Natural killer cell treated with Interleukin-12 subunit alpha and Interleukin-12 subunit beta and Interleukin-15 and Interleukin-18, amount 100 ng/mL, for 72 hours (primary cell): ENCODE measurements around the gene C17orf114.
"Not testable (repeated sequence)": the region's sequence is repeated elsewhere in the genome, so short reads cannot be mapped to it uniquely, and the experiment has no call there.

ENCODE experiments used
- ATAC-seq, 2 donors: fragments of 150-1000 bp; cut with Tn5 transposase in 1 of 2; sonication (Bioruptor Pico), chemical (Tn5 transposase) in 1 of 2; 2 replicates each; pipeline ENCODE4 v1.10.0; 2021
- DNase-seq: peaks from one replicate; pipeline ENCODE4 v3.0.0; 2022; ENCODE audit warnings: low spot score
- H3K27ac Mint-ChIP-seq, 2 donors: 1 replicate in 1 of 2; 2 replicates in 1 of 2; pipeline ENCODE4 v1.8.0; 2022; ENCODE audit warnings: mixed read lengths in 2 of 2, mild to moderate bottlenecking in 1 of 2, moderate library complexity in 1 of 2
- H3K27me3 Mint-ChIP-seq, 2 donors: 1 replicate in 1 of 2; 2 replicates in 1 of 2; pipeline ENCODE4 v1.8.0; 2022; ENCODE audit warnings: mixed read lengths in 2 of 2
- H3K36me3 Mint-ChIP-seq: one replicate; pipeline ENCODE4 v1.8.0; 2022; ENCODE audit warnings: mixed read lengths
- H3K4me1 Mint-ChIP-seq, 2 donors: 1 replicate in 1 of 2; 2 replicates in 1 of 2; pipeline ENCODE4 v1.8.0; 2022; ENCODE audit warnings: low read depth in 2 of 2, mixed read lengths in 2 of 2, mild to moderate bottlenecking in 1 of 2
- H3K4me3 Mint-ChIP-seq: one replicate; pipeline ENCODE4 v1.8.0; 2022; ENCODE audit warnings: mixed read lengths
- H3K9me3 Mint-ChIP-seq: 2 replicates; pipeline ENCODE4 v1.8.0; 2022; ENCODE audit warnings: mixed read lengths

Gene C17orf114

DNA sequence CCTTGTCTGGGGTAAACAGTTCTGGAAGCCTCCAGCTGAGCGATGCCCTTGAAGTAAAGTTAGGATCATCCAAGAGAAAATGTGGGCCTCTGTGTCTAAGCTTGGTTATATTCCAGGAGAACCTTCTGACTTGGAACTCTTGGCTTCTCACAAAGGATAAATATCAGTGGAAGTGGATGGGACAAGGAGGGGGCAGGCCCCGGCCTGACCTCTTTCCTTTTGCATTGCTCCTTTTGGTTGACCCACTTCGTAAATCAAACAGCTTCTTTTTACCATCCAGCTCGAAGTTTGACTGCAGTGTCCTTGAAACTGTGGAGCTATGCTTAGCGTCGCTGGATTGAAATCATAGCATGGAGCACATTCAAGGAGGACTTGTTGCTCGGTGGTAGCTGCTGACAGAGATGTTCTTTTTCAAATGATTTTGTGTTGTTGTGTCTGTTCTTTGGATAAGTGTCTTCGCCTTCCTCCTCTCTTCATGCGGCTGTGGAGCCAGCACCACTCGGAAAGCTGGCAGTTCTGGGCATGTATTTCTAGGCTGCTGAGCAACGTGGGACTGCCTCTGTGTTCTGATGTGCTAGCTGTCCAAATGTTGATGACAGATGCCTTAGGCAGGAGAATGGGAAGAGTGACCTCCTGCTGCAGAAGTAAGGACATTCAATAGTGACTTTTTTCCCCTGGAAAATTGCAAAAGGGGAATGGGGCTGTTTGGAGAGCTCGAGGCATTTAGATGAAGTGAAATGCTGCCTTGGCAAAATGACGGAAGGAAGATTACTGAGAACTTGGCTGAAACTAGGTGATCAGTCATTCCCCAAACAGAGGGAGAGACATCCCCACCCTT, 35.6 kb upstream of the C17orf114 start:
- Mint-ChIP-seq H3K9me3 (no peaks in the 10 kb centered on the region), H3K27me3 (no peaks in the 10 kb centered on the region), H3K27ac (no peak overlapping the region), H3K4me3 (no peak overlapping the region), H3K4me1 (peaks cover 53 to 61% of the 10 kb centered on the region in 2 donors), H3K36me3 (peaks cover 4% of the 10 kb centered on the region)
- ATAC-seq (no peak), DNase-seq (no peak)

DNA sequence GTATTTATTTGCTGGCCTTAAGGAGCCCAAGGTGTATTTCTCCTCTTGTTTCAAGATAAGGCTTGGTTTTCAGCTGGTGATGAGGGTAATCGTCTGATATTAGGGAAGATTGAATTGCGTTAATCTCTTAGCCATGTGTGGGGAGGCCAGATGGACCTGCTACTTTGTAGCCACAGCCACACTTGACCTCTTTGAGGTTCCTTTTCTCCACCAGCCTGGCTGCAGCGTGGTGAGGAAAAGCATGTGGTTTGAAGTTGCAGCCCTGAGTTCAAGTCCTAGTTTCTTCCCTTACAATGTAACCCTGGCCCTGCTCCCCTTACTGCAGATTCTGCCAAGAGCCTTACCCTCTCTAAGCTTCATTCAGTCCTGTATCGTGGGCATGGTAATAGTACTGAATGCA, 34.1 kb upstream of the C17orf114 start:
- peaks cover 51 to 57% of the 10 kb centered on the region in 2 donors for H3K4me1 Mint-ChIP-seq
- no peaks in the 10 kb centered on the region for H3K27me3 Mint-ChIP-seq
- peaks cover 4% of the 10 kb centered on the region for H3K36me3 Mint-ChIP-seq
- peak overlapping the region; percentile 33 for H3K4me3 Mint-ChIP-seq
- no peak for DNase-seq
- no peaks in the 10 kb centered on the region for H3K9me3 Mint-ChIP-seq
- ATAC-seq, result no peak
- H3K27ac Mint-ChIP-seq, result no peak overlapping the region

DNA sequence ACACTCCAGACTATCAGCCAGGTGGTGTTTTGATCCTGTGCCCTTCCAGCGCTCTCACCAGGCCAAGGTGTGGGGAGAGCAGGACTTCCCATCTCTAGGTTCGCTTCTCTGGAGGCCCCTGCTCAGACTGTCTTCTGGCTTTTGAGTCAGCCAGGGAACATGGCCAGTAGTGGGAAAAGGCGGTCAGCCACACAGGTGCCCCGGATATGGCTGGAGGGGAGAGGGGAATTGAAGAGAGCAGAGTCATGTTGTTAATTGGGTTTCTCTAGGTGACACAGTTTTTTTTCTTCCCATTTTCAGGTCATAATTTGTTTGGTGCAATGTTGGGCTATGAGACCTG, 32.5 kb upstream of the C17orf114 start:
- Mint-ChIP-seq H3K27me3 (no peaks in the 10 kb centered on the region), H3K4me3 (peak overlapping the region; percentile 95), H3K27ac (peak overlapping the region; percentile 72 to 88), H3K4me1 (peaks cover 36 to 42% of the 10 kb centered on the region in 2 donors), H3K36me3 (peaks cover 4% of the 10 kb centered on the region), H3K9me3 (no peaks in the 10 kb centered on the region)
- no peak for ATAC-seq
- no peak for DNase-seq

DNA sequence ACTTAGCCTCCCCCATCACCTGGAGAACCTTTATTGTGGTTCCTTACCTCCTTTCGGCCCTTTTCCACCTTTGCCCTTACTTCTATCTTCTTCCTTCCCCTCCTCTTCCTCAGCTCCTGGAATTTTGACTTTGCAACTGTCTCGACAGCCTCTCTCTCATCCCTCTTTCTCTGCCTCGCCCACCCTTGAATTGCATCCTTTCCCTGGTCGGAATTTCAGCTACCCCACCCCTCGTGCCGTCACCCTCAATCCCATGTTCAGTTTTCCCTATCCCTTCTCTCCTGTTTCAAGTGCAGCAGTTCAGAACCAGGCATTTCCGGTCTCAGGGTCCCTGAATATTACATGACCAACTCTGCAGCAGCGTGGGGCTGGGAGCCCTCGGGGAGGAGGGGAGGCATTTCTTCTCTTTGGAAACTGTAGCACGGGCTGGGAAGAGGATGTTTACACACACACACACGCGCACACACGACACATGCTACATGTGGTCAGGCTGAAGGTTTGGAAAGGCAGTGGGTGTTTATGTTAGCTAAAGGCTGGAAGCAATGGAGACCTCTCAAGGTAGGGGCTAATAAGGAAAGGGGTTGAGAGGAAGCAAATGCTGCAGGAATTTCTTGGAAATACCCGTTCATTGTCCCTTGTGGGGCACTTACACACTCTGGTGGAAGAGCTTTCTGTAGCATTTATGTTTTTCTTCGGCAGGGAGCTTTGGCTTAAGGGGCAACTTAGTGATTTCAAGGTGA, 32.0 kb upstream of the C17orf114 start:
- peak overlapping the region; percentile 95 for H3K4me3 Mint-ChIP-seq
- no peaks in the 10 kb centered on the region for H3K9me3 Mint-ChIP-seq
- no peaks in the 10 kb centered on the region for H3K27me3 Mint-ChIP-seq
- peaks cover 31 to 36% of the 10 kb centered on the region in 2 donors for H3K4me1 Mint-ChIP-seq
- peaks cover under 1% of the 10 kb centered on the region for H3K36me3 Mint-ChIP-seq
- H3K27ac Mint-ChIP-seq, result peak overlapping the region; percentile 72 to 88
- no peak for DNase-seq
- ATAC-seq, result no peak

DNA sequence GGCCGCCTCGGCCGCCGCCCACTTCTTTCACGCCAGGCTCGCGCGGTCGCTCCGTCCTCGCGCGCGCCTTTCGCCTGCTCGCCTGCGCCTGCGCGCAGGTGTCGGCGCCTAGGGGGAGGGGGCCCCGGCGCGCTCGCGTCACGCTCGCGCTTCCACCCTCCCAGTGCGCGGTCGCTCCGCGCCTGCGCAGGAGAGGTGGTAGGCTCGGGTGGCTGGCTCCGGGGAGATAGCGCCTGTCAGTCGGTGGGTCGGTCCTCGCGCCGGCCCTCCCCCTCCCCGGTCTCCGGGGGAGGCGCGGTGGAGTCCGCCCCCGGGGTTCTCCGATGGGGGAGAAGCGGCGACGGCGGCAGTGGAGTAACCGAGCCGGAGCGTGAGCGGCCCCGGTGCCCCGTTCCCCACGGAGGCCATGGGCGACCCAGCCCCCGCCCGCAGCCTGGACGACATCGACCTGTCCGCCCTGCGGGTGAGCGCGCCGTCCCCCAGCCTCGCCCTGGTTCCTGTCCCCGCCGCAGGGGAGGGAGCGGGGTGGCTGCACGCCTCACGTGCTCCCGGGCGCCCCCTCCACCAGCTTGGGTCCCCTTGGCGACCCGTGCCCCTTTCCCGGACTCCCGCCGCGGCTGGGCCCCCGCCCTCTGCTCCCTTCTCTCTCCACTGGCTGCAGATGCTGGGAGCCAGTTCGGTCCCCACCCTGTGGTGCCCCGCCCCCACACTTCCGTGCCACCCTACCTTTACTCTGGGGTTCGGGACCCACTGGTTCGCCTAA, 31.2 kb upstream of the C17orf114 start, which contains the start of gene MINK1:
TSS of gene MINK1 (plus strand) at position 163 of the 763 bp plus-strand sequence. CDS start at position 407, 244 bp downstream.
- Mint-ChIP-seq H3K27ac (peak within 1 kb of the TSS; percentile 82 to 88), H3K9me3 (no peaks in the 10 kb centered on the region), H3K4me3 (peak within 1 kb of the TSS; percentile 95), H3K27me3 (peaks cover 0 to 4% of the 10 kb centered on the region in 2 donors), H3K4me1 (peaks cover 28 to 34% of the 10 kb centered on the region in 2 donors), H3K36me3 (no peaks in the 10 kb centered on the region)
- peak; percentile 95 for DNase-seq
- ATAC-seq, result peak; percentile 95 to 97

DNA sequence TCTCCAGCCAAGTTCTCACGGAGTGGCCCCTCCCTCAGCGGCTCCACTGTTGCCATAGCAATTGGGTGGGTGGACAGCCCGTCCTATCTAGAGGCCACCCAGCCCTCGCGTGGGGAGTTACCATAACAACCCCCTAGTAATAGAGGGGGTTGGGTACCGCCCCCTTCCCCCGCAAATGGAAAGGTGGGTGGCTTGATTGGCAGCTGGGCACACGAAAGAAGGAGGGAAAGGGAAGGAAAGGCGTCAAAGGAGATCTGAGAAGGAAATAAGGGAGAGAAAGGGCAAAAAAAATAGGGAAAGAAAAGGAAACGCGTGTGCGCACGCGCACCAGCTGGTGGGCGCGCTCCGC, 30.7 kb upstream of the C17orf114 start:
- H3K4me3 Mint-ChIP-seq, result peak overlapping the region; percentile 90
- H3K4me1 Mint-ChIP-seq, result peaks cover 26 to 31% of the 10 kb centered on the region in 2 donors
- H3K9me3 Mint-ChIP-seq, H3K27me3 Mint-ChIP-seq, H3K36me3 Mint-ChIP-seq, DNase-seq: not testable (repeated sequence)
- peak; percentile 41 to 54 for ATAC-seq
- H3K27ac Mint-ChIP-seq, result peak overlapping the region; percentile 76 to 82

DNA sequence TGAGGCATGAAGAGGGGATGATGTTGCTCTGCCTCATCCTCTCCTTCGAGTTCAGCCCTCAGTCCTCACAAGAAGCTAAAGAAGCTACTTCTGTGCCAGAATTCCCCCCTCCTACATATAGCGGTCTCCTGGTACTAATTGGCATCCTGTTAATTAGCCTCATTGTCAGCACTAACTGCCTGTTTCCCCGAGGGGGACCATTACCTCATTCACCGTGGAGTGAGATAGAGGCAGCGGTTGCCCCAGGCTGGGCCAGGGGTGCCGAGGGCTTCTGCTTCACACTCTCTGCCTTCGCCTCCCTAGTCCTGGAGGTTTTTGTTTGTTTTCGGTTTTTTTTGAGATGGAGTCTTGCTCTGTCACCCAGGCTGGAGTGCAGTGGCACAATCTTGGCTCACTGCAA, 25.3 kb upstream of the C17orf114 start:
- DNase-seq (peak; percentile 53), ATAC-seq (peak in 1 of 2 donors; percentile 49)
- Mint-ChIP-seq H3K4me1 (no peaks in the 10 kb centered on the region), H3K4me3 (no peak overlapping the region), H3K36me3 (no peaks in the 10 kb centered on the region), H3K27me3 (peaks cover 0 to 6% of the 10 kb centered on the region in 2 donors), H3K9me3 (no peaks in the 10 kb centered on the region), H3K27ac (no peak overlapping the region)

DNA sequence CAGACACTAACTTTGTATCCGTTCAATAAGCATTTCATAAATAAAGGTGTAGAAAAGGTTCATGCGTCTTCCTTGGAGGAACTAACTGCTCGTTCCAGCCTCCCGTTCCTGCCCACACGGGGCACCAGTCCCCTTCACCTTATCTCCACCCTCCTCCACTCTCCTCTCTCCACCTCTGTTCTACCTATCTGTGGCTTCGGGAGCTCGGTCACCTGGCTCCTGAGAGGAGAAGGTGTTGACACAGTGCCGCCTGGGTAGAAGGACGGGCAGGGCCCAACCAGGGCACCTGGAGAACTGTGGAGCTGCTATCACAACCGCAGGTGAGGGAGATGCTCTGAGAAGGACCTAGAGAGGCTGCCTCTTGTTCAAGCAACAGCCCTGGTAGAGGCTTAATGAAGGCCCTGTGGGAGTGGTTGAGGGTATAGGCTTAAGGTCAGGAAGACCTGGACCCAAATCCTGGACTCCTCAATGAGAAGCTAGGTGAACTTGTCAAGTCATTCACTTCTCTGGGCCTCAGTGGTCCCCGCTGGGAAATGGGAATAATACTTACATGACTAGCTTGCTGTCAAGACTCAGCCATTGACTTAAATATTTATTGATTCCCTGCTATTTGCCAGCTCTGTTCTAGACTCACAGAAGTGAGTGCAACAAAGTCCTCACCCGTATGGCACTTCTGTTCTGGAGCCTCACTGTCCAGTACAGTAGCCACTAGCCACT, 21.4 kb upstream of the C17orf114 start:
- no peak overlapping the region for H3K4me3 Mint-ChIP-seq
- H3K36me3 Mint-ChIP-seq, result no peaks in the 10 kb centered on the region
- no peak overlapping the region for H3K27ac Mint-ChIP-seq
- peak; percentile 12 for DNase-seq
- no peak for ATAC-seq
- peaks cover 0 to 2% of the 10 kb centered on the region in 2 donors for H3K27me3 Mint-ChIP-seq
- no peaks in the 10 kb centered on the region for H3K4me1 Mint-ChIP-seq
- no peaks in the 10 kb centered on the region for H3K9me3 Mint-ChIP-seq

DNA sequence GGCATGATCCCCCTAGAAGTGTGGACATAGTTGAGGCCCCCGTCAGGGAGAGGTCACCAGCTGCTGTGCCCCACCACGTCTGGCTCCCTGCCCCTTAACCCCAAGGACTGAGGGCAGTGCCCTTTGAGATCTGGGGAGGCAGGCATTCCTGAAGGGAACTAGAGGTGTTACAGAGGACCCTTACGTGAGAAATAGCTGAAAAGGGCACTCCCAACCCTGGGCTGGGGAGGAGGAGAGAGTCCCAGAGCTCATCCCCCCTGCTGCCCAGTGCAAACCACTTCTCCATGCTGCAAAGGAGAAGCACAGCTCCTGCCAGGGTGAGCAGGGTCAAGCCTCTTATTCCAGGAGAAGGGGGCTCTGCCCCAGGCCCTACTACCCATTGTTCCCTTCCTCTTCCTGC, 20.7 kb upstream of the C17orf114 start:
- Mint-ChIP-seq H3K36me3 (no peaks in the 10 kb centered on the region), H3K4me1 (peaks cover 0 to 2% of the 10 kb centered on the region in 2 donors), H3K27ac (no peak overlapping the region), H3K9me3 (no peaks in the 10 kb centered on the region), H3K27me3 (no peaks in the 10 kb centered on the region), H3K4me3 (no peak overlapping the region)
- DNase-seq (no peak), ATAC-seq (no peak)

DNA sequence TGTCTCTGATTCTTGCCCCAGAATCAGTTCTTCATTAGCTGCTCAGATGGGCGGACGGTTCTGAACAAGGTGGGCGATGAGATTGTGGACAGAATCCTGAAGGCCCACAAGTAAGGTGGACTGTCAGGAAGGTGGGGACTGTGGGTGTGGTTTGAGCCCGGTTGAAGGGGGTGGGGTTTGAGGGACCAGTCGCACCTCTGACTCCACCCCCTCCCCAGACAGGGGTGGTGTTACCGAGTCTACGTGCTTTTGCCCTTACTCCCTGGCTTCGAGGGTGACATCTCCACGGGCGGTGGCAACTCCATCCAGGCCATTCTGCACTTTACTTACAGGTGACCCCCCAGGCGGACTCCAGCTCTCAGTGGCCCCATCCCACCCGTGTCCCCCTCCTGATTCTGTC, 16.1 kb upstream of the C17orf114 start:
- Mint-ChIP-seq H3K27ac (no peak overlapping the region), H3K4me3 (no peak overlapping the region), H3K36me3 (no peaks in the 10 kb centered on the region), H3K4me1 (peaks cover 0 to 6% of the 10 kb centered on the region in 2 donors), H3K27me3 (no peaks in the 10 kb centered on the region), H3K9me3 (no peaks in the 10 kb centered on the region)
- DNase-seq (peak; percentile 46), ATAC-seq (no peak)

DNA sequence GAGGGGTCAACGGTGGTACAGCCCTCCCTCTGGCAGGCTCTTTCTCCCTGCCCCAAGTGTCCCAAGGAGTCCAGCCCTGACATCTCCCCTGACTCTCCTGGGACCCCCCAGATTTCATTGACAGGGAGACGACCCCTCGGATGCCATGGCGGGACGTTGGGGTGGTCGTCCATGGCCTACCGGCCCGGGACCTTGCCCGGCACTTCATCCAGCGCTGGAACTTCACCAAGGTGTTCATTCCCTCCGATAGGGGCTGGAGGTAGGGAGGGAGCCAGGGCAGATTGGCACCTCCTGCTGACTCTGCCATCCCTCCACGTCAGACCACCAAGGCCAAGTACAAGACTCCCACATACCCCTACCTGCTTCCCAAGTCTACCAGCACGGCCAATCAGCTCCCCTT, 14.7 kb upstream of the C17orf114 start:
- H3K9me3 Mint-ChIP-seq, result no peaks in the 10 kb centered on the region
- no peaks in the 10 kb centered on the region for H3K27me3 Mint-ChIP-seq
- no peak overlapping the region for H3K27ac Mint-ChIP-seq
- H3K36me3 Mint-ChIP-seq, result no peaks in the 10 kb centered on the region
- H3K4me1 Mint-ChIP-seq, result peaks cover 0 to 6% of the 10 kb centered on the region in 2 donors
- DNase-seq, result no peak
- no peak for ATAC-seq
- no peak overlapping the region for H3K4me3 Mint-ChIP-seq

DNA sequence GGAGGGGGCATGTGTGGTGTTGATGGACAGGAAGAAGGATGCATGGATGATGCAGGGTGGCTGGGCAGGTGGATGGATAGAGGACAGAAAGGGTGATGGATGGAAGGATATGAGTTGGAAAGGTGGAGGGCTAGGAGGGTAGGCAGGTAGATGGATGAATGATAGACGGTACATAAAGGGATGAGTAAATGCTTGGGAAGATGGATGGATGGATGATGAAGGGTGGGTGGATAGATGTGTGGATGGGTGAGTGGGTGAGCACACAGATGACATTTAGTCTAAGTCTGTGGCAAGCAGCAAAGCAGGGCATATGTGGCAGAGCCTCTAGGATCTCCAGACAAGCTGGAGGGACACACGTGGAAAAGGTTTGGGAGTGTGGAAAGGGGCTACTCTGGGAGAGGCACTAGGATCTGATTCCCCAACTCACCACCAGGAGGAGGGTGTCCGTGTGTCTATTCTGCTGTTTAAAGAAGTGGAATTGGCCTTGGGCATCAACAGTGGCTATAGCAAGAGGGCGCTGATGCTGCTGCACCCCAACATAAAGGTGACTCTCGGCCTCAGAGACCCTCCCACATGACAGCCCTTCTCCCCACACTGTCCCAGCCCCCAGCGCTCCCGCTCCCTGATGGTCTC, 13.0 kb upstream of the C17orf114 start:
- DNase-seq, result no peak
- Mint-ChIP-seq H3K27ac (no peak overlapping the region), H3K4me3 (no peak overlapping the region)

DNA sequence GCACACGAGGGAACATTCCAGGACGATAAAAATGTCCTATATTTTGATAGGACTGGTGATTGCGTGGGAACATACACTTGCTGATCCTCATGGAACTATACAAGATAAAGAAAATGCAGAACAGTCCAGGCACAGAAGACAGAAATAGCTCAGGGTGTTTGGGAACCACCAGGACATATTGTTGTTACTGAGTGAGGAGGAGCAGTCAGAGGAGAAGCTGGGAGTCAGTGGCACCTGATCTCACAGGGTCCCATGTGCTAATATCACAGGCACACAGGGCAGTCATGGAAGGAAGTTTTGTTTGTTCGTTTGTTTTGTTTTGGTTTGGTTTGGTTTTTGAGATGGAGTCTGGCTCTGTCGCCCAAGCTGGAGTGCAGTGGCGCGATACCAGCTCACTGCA, 10.6 kb upstream of the C17orf114 start:
- peaks cover 15 to 19% of the 10 kb centered on the region in 2 donors for H3K4me1 Mint-ChIP-seq
- no peak for ATAC-seq
- DNase-seq, result no peak
- no peaks in the 10 kb centered on the region for H3K9me3 Mint-ChIP-seq
- H3K27me3 Mint-ChIP-seq, result no peaks in the 10 kb centered on the region
- H3K4me3 Mint-ChIP-seq, result no peak overlapping the region
- no peak overlapping the region for H3K27ac Mint-ChIP-seq
- peaks cover 7% of the 10 kb centered on the region for H3K36me3 Mint-ChIP-seq

More for the DNA sequence above, 13.0 kb upstream of the C17orf114 start:
- no peak for ATAC-seq
- Mint-ChIP-seq H3K4me1 (peaks cover 6 to 8% of the 10 kb centered on the region in 2 donors), H3K27me3 (no peaks in the 10 kb centered on the region), H3K36me3 (peaks cover 7% of the 10 kb centered on the region), H3K9me3 (no peaks in the 10 kb centered on the region)
